ENCODE results near the gene SERPINH1.
A peak's percentile ranks its signal among the peaks of the same experiment; 100 is the strongest.

The SERPINH1 gene

DNA sequence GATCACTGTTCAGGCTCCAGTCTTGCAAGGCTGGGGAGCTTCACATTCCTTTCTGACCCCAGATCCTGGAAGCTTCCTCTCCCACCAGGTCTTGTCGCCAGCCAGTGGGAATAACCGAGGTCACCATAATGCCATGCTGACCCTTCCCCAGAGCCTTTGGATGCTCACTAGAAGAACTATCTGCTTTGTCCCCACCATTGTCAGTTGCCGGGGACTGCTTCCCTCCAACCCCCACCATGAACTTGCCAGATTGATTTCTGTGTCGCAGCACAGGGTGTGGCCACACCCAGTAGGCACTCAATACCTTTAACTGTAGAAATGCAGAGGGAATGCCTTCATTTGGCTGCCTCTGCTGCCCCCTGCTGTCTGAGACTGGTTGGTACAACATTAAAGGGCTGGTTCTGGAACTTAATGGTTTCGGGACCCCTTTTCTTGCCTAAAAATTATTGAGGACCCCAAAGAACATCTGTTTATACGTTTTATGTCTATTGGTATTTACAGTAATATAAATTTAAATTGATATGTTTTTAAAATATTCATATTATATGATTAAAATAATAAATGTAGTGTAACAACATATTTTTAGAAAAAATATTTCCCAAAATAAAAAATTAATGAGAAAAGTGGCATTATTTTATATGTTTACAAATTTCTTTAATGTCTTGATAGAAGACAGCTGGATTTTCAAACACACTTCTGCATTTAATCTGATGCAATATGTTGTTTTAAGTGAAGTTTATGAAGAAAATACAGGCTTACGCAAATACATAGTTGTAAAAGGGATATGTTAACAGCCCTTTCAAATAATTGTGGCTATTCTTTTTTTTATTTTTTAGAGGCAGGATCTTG, 29.6 kb upstream of the SERPINH1 start:
- peak; percentile 74 for DNase-seq (ENCODE audit: low spot score)

DNA sequence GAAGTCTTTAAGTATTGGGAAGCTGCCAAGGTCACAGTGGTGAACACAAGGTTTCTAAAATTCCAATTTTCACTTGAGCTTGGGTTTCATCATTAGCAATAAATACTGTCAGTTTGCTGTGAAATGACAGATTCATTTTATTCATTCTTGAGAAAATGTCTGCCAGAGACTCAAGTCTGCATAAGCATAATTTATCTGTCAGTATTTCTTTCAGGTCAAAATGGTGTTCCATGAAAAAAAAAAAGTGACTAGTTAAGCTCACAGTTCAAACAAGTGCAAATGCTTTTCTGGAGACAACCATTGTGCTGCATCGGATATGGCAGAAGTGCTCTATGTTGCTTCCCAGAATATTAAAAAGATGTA, 28.2 kb upstream of the SERPINH1 start:
- DNase-seq (ENCODE audit: low spot score): no peak

DNA sequence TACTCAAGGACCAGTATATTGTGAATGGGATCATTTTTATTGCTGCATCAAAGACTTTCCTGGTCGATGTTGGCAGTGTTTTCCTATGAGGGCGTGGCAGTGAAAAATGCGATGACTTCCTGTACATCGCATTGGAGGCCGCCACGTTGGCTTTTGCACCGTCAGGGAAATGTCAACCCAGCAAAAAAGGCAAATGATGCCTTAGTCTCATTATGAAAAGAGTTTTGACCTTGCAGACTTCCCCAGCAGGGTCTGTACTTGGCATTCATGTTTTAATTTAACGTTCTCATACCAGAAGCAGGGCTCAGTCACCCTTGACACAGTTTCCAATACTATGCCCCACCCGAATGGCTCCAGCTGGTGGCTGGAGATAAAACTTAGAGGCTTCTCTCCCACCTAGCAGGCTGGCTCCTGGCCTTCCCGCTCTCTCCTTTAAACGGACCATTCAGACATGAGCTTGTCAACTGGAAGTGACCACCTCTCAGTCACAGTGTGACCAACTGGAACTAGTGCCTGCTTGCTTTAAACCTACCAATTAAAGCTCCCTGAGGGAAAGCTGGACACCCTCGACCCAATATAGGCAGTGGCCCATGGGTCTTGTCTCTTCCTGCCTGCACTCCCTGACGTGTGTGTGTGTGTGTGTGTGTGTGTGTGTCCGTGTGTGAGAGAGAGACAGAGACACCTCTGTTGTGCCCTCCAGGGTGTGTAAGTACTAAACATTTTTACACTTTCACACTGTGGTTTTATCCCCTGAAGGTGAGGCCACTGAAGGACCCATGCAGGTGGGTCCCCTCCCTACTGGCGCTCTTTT, 27.6 kb upstream of the SERPINH1 start:
- no peak for DNase-seq (ENCODE audit: low spot score)

DNA sequence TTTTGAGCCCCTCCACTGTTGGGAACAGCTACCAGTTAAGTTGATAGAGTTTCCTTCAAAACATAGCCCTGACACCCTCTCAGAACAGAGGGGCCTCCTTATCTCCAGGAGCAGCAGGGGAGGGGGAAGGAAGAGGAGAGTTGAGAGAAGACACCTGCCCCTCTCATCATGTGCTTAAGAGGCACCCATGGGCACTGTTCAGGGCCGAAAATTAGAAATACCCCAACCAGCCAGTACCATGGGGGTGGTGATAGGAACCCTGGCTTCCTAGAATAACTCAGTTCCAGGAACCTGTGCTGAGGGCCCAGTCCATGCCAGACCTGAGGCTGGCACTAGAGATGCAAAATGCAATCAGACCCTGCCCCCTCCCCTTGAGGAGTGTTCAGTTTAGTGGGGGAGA, 27.0 kb upstream of the SERPINH1 start:
- no peak for DNase-seq (ENCODE audit: low spot score)

DNA sequence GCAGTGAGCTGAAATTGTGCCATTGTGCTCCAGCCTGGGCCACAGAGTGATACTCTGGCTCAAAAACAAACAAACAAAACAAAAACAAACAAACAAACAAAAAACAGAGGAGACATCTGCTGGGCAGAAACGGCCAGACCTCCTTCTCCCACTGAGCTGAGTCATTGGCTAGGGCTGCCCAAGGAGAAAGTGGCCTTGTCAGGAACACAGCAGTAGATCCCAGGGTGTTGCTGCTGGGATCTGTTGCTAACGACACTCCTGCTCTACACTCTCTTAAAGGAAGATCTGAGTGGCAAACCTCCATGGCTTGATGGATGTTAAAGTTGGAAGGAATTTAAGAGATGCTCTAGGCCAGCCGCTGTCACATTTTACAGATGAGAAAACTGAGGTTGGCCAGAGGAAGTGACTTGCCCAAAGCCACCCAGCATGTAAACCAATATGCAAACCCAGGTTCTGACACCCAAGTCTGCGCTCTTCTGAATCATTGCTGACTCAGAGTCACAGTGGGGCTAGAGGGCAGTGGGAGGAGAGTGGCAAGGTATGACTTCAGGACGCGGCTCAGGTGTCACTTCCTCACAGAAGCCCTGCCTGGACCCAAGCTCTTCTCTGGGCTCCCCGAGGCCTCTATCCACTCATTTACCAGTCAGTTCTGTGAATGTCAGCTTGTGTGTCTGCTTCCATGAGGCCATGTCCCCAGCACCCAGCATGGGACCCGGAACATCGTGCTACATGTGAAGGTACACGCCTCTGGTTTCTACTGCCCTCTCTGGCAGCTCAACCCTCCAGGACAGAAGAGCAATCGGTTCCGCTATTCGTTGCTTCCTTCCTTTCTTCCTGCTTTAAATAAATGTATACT, 25.0 kb upstream of the SERPINH1 start:
- DNase-seq (ENCODE audit: low spot score): no peak

DNA sequence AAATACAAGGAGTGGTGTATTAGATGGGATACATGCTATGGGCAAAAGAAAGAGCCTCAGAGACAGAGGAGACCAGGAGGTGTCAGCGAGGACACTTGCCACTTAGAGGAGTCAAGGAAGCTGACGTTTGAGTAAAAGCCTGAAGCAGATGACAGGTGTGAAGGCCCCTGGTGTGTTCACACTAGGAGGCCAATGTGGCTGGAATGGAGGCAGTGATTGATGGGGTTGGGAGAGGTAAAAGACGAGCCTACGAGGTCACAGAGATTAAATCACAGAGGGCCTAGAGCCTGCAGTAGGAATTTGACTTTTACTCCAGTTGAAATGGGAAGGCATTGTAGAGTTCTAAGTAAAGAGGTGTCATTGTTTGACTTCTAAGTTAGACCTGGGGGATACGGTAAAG, 24.3 kb upstream of the SERPINH1 start:
- no peak for DNase-seq (ENCODE audit: low spot score)

DNA sequence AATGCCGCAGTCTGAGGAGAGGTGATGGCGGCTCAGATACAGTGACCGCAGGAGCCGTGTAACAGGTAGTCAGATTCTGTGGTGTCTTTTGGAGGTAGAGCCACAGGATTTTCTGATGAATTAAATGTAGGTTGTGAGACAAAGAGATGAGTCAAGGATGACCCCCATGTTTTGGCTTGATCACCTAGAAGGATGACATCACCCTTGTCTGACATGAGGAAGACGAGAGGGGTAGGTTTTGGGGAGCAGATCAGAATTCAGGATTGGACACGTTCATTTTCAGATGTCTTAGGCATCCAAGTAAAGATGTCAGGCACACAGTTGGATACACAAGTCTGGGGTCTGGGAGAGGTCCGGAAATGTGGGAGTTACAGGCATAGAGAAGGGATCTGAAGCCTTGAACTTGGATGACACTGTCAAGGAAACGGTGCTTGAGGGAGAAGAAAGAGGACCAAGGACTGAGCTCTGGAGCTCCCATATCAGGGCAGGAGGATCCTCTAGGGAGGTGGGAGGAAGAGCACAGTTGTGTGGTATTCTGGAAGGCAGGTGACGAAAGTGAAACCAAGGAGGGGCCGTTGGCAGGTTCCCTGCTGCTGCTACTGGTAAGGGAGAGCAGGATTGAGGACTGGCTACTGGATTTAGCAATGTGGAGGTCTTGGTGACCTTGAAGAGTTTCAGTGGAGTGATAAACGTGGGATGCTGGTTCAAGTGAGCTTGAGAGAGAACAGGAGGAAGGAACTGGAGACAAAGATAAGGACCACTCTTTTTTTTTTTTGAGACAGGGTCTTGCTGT, 23.7 kb upstream of the SERPINH1 start:
- DNase-seq (ENCODE audit: low spot score): no peak

DNA sequence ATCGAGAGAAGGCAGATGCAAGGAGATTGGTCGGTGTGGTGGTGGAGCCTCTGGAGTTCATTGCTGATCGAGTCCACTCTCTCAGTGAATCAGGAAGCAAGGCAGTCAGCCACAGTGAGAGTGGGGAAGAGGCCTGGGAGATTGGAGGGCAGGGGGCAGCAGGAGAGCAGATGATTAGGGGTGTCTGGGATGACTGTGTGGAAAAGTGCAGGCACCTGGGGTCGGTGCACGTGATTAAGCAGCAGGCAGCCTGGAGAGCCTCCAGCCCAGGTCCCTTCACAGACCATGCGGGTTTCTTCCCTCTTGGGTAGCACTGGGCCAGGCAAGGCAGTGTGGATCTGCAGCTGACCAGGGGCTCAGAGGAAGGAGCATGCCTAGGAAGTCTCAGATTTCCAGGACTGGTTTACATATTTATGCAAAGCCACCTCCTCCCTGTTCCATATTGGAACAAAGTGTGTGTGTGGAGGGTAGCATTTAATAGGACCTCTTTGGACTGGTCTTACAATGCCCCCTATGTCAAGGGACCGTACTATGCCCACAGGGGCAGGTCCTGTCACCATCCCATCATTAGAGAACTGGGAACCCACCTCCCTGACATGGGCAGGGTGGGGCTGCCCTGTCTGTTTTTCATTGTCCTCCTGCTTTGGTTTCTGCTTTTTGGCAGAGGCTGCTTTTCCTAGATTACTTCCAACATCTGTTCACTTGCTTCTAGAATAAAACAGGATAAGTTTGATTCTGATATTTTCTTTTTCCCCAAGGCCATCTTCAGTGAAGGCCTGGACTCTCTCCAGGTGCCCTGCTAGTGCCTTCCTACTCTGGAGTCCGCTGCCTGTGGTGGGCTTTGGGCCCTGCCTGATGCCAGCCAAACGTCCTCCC, 22.4 kb upstream of the SERPINH1 start:
- DNase-seq (ENCODE audit: low spot score): no peak

DNA sequence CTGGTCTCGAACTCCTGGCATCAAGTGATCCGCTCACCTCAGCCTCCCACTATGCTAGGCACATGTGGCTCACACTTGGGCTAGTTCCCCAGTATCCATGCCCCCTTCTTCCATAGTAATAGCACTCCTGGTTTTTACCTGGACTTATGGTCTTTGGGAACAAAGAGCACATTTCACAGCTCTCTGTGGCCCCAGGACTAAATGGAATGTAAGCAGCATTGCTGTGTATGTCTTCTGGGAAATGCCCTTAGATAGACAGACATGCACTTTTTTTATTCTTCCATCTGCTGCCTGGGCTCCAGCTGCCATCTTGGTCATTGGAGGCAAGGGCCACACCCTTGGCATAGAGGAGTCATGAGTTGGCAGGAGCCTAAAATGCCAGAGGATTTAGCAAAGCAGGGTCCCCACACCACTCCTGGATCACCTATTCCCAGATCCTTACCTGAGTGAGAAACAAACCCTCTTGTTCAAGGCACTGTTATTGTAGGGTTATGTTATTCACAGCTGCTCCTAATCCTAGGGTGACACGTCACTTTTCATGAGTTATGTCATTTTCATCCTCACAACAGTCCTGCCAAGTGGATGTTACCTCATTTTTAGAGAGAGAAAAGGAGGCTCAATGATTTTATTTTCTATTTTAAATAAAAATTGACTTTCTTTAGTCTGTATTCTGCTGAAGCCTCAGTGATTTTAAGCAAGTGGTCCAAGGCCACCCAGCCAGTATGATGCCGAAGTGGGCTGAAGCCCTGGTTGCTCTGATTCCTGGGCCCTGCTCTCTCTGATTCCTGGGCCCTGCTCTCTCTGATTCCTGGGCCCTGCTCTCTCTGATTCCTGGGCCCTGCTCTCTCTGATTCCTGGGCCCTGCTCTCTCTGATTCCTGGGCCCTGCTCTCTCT, 20.6 kb upstream of the SERPINH1 start:
- no peak for DNase-seq (ENCODE audit: low spot score)

DNA sequence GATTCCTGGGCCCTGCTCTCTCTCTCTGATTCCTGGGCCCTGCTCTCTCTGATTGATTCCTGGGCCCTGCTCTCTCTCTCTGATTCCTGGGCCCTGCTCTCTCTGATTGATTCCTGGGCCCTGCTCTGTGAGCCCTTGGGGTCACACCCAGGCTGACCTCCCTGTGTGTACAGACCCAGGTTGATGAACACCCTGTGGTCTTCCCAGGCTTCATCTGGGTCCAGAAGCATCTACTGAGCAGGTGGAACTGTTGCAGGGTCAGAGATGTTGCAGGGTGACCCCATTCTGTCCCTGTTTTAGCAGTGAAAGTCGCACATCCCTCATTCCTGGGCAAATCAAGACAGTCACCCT, 20.0 kb upstream of the SERPINH1 start:
- DNase-seq (ENCODE audit: low spot score): no peak

DNA sequence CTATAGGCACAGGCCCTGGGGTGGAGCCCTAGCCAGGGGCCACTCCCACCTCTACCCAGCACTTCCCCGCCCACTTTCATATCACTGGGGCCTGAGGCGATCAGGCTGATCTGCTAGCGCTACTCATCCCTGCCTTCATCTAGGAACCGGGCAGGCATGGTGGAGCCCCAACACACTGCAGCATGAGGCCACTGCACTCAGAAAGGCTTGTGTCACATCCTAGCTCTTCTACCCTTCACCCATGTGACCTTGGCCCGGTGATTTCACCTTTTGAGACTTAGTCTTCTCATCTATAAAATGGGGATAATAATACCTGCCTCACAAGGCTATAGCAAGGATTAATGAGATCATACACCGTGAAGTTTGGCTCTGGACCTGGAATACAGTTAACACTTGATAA, 18.2 kb upstream of the SERPINH1 start:
- no peak for DNase-seq (ENCODE audit: low spot score)

DNA sequence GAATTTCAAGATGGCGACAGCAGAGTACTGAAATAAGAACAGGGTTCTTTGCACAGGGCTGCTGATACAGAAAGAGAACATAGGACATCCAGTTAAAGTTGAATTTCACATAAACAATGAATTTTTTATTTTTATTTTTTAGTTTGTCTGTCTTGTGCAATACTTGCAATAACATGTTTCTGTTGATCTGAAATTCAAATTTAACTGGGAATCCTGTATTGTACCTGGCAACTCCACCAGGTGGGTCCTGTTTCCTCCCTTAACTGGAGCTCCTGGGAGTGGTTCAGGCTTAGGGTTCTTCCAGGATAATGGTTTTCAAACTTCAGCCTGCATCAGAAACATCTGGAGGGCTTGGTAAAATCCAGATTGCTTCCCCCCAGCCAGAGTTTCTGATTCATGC, 14.9 kb upstream of the SERPINH1 start:
- no peak for DNase-seq (ENCODE audit: low spot score)

DNA sequence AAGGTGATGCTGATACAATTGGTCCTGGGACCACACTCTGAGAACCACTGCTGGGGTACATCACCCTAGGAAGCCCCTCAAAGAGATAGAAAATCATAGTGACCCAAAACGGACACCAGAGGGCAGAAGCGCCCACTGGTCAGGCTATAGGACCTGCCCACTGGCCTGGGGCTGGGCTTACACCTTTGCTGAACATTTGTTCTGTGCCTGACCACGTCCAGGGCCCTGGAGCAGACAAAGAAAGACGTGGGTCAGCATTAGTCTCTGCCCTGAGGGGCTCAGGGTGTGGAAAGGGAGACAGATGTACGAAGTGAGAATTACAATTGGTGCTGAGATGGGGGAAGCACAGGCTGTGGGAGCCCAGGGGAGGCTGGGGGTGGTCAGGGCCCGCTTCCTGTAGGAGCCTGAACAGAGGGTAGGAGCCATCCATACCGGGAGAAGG, 14.4 kb upstream of the SERPINH1 start:
- peak; percentile 87 for DNase-seq (ENCODE audit: low spot score)

DNA sequence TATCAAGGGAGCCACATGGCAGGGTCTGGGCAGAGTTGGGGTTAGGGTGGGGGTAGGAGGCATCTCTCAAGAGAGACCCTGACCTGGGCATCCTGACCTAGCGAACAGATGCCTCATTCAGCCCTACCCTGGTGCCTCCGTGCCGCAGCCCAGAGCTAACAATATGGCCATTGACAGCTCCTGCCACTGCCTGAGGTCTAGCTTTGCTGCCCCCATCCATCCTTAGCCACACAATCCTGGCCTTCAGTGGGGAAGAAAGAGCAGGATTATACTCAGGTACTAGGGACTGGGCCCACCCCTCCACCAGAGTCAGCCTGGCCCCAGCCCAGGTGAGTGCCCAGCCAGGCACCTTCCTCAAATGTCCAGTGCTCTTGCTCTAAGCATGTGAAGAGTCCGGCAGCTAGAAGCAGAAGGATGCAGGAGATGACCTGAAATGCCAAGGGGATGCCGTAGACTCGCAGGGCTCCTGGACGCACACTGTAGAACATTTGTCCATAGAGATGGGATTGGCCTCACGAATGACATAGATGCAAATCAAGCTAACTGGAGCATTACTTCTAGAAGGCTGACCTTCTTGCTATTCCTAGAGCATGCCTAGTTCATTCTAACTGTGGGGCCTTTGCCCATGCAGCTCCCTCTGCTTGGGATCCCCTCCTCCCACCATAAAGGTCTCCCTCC, 13.3 kb upstream of the SERPINH1 start:
- no peak for DNase-seq (ENCODE audit: low spot score)

DNA sequence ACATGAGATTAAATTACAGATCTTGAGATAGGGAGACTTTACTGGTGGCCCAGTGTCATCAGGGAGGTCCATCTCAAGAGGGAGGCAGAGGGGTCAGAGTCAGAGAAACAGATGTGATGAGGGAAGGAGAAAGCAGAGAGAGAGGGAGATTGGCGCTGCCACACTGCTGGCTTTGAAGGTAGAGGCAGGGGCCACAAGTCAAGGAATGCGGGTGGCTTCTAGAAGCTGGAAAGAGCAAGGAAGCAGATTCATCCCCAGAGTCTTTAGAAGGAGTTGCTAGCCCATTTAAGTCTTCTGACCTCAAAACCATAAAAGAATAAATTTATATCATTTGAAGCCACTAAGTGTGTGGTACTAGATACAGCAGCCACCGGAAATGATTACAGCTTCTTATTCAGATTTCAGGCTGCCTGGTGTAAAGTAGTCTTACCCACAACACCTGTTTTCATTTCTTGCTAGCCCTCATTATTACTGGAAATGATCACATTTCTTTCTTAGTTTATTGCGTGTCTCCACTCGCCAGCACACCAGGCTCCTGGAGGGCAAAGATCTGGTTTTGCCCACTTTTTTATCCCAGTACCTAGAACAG, 12.6 kb upstream of the SERPINH1 start:
- DNase-seq (ENCODE audit: low spot score): no peak

DNA sequence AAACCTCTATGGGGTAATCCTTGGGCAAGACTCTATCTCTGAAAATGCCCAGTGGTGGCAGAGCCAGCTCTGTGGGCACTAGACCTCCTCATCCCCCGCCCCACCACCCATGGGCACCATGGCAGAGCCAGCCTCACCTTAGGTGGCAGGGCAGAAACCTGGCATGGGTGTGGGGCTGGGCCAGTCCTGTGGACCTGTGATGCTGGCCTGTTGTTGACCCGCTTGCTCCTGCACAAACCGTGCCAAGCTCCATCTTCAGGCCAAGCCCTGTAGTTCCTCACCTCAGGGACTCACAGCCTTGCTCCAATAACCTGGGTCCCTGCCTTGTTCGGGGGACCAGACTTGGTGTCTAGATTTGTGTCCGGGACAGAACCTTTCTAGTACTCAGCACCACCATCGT, 8.9 kb upstream of the SERPINH1 start:
- DNase-seq (ENCODE audit: low spot score): no peak

DNA sequence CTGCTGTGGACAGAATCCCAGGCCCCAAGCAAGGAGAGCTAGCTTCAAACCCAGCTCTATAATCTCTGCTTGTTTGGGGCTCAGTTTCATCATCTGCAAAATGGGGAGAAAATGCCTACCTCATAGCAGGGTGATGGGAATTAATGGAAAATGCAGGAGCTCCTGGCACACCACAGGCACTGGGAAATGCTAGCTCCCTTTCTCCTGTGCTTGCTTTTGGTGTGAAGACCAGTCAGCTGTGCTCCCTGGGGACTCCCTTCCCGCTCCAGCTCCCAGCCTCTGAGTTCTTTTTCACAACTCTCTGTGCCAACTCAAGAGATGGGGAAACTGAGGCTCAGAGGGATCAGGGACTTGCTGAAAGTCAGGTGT, 8.2 kb upstream of the SERPINH1 start:
- DNase-seq (ENCODE audit: low spot score): no peak

DNA sequence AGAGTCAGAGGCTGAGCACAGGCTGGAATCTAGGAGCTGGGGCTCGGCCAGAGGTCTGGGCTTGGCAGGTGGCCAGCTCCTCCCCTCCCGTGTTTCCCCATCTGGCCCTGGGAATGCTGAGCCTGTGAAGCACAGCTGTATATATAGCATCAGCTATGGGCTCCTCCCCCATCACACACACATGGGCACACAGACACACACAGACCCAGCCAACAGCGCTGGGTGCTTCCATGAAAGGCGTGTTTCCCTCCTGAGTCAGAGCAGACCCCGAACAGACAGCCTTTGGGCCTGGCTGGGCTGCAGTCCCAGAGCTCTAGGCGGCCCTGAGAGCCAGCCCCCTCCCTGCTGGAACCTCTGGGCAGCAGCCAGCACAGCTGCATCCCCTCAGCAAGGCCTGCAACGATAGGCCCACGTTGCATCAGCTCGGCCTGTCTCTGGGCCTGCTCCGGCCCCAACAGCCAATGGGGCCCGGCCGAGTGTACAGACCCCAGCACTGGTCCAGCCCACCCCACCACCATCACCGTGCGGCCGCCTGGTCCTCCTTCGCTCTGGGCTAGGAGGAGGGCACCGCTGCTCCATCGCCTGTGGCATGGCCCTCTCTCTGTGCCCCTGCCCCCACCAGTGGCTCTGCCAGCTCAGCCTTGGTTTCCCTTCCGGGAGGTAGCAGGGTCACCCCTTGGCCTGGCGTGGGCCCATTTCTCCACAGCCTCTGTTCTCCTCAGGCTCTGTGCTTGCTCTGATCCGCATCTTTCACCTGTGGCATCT, 7.6 kb upstream of the SERPINH1 start:
- no peak for DNase-seq (ENCODE audit: low spot score)

All from HuH-7 (cell line).